VCaP (cell line): ENCODE results near the gene AGBL1.

Experiments used
- H3K27ac ChIP-seq: fragments of 450-650 bp; 2 replicates; pipeline ENCODE4 v1.5.1; 2017
- CTCF ChIP-seq: fragments of 450-650 bp; conservative IDR thresholded peaks from 2 replicates; pipeline ENCODE4 v1.5.1; 2017; ENCODE audit warnings: mild to moderate bottlenecking, moderate library complexity

Gene AGBL1

GRCh38 chr15:86850939-86851338 is 771.3 kb downstream of the AGBL1 start:
- no peak for TF ChIP-seq CTCF
- no peak overlapping the region for H3K27ac ChIP-seq

GRCh38 chr15:86852741-86853140 is 773.1 kb downstream of the AGBL1 start:
- H3K27ac ChIP-seq, result no peak overlapping the region
- no peak for TF ChIP-seq CTCF

GRCh38 chr15:86854176-86854575 is 774.5 kb downstream of the AGBL1 start:
- TF ChIP-seq CTCF, result no peak
- no peak overlapping the region for H3K27ac ChIP-seq

GRCh38 chr15:86855307-86856291 is 775.9 kb downstream of the AGBL1 start:
- TF ChIP-seq CTCF, result no peak
- H3K27ac ChIP-seq, result no peak overlapping the region

- TF ChIP-seq CTCF, result no peak
- H3K27ac ChIP-seq, result no peak overlapping the region
These were observed 778.0 kb downstream of the AGBL1 start for GRCh38 chr15:86857701-86858100.

- H3K27ac ChIP-seq, result no peak overlapping the region
- TF ChIP-seq CTCF, result no peak
These were observed 783.7 kb downstream of the AGBL1 start for GRCh38 chr15:86863226-86863915.

- TF ChIP-seq CTCF, result no peak
- H3K27ac ChIP-seq, result no peak overlapping the region
These were observed 786.2 kb downstream of the AGBL1 start for GRCh38 chr15:86865920-86866319.
